Liver (tissue), 9 donors: ENCODE data around the gene IGSF8. TPM values are rescaled to one million over a fixed set of nuclear protein-coding genes. Genes with fewer than 3 reads are reported as not detected.
"Not testable (repeated sequence)": the region's sequence is repeated elsewhere in the genome, so short reads cannot be mapped to it uniquely, and the experiment has no call there.

Experiments used
- DNase-seq: peaks from one replicate; pipeline ENCODE4 v3.0.0-alpha.2; 2017; ENCODE audit warnings: low spot score
- H3K27ac ChIP-seq, 2 donors: one replicate each; pipeline ENCODE4 v1.7.0; 2013; ENCODE audit warnings: inconsistent platforms in 2 of 2, low read length in 2 of 2, control low read depth in 1 of 2, low read depth in 1 of 2, mild to moderate bottlenecking in 1 of 2
- H3K27me3 ChIP-seq, 4 donors: one replicate each; pipeline versions ENCODE4 v1.6.1 to v1.7.0; 2013; ENCODE audit warnings: low read length in 3 of 4, inconsistent platforms in 1 of 4, mild to moderate bottlenecking in 1 of 4, moderate library complexity in 1 of 4; ENCODE audit not compliant: control insufficient read depth in 4 of 4, insufficient read depth in 4 of 4
- H3K36me3 ChIP-seq, 4 donors: one replicate each; pipeline versions ENCODE4 v1.6.1 to v1.7.0; 2013; ENCODE audit warnings: low read length in 3 of 4, mild to moderate bottlenecking in 3 of 4, low read depth in 1 of 4, moderate library complexity in 1 of 4; ENCODE audit not compliant: control insufficient read depth in 4 of 4, insufficient read depth in 3 of 4
- H3K4me1 ChIP-seq, 4 donors: one replicate each; pipeline versions ENCODE4 v1.6.1 to v1.7.0; 2013; ENCODE audit warnings: low read length in 3 of 4, mild to moderate bottlenecking in 3 of 4, moderate library complexity in 1 of 4; ENCODE audit not compliant: control insufficient read depth in 4 of 4, insufficient read depth in 4 of 4
- H3K4me3 ChIP-seq, 3 donors: one replicate each; pipeline versions ENCODE4 v1.6.1 to v1.7.0; 2013; ENCODE audit warnings: low read length in 3 of 3, control low read depth in 1 of 3, low read depth in 1 of 3, mild to moderate bottlenecking in 1 of 3
- H3K9ac ChIP-seq, 2 donors: one replicate each; pipeline ENCODE4 v1.7.0; 2013; ENCODE audit warnings: low read length in 2 of 2, mild to moderate bottlenecking in 2 of 2, moderate library complexity in 2 of 2, control low read depth in 1 of 2, low read depth in 1 of 2
- H3K9me3 ChIP-seq, 4 donors: one replicate each; pipeline versions ENCODE4 v1.6.1 to v1.7.0; 2013; ENCODE audit warnings: low read length in 3 of 4; ENCODE audit not compliant: control insufficient read depth in 4 of 4
- EGR1 ChIP-seq, 2 donors: IDR thresholded peaks; 2 replicates each; pipeline ENCODE4 v1.6.1; 2016 to 2018; ENCODE audit warnings: antibody characterized with exemption in 2 of 2, low read depth in 2 of 2
- FOXA1 ChIP-seq: IDR thresholded peaks from 2 replicates; pipeline ENCODE4 v1.6.1; 2016; ENCODE audit warnings: antibody characterized with exemption
- FOXA2 ChIP-seq: IDR thresholded peaks from 2 replicates; pipeline ENCODE4 v1.6.1; 2016; ENCODE audit warnings: antibody characterized with exemption
- GABPA ChIP-seq, 2 donors: IDR thresholded peaks in 1 of 2; conservative IDR thresholded peaks in 1 of 2; 2 replicates each; pipeline ENCODE4 v1.6.1; 2016; ENCODE audit warnings: antibody characterized with exemption in 2 of 2, mild to moderate bottlenecking in 1 of 2, moderate library complexity in 1 of 2
- NR2F2 ChIP-seq: IDR thresholded peaks from 2 replicates; pipeline ENCODE4 v1.6.1; 2016; ENCODE audit warnings: antibody characterized with exemption
- RAD21 ChIP-seq, 2 donors: IDR thresholded peaks; 2 replicates each; pipeline ENCODE4 v1.6.1; 2016; ENCODE audit warnings: antibody characterized with exemption in 2 of 2, mild to moderate bottlenecking in 2 of 2
- RXRA ChIP-seq, 2 donors: IDR thresholded peaks; 2 replicates each; pipeline ENCODE4 v1.6.1; 2017 to 2018; ENCODE audit warnings: antibody characterized with exemption in 2 of 2, mild to moderate bottlenecking in 1 of 2
- SP1 ChIP-seq: IDR thresholded peaks from 2 replicates; pipeline ENCODE4 v1.6.1; 2018; ENCODE audit warnings: antibody characterized with exemption, mild to moderate bottlenecking
- TAF1 ChIP-seq: conservative IDR thresholded peaks from 2 replicates; pipeline ENCODE4 v1.6.1; 2016; ENCODE audit warnings: antibody characterized with exemption, mild to moderate bottlenecking
- YY1 ChIP-seq: IDR thresholded peaks from 2 replicates; pipeline ENCODE4 v1.6.1; 2016; ENCODE audit warnings: antibody characterized with exemption, mild to moderate bottlenecking
- WGBS: extraction: QIAGEN DNeasy Blood & Tissue Kit; methylation state at CpG from one replicate; pipeline ENCODE4 v1.1.7; 2013; 5-methylcytosine and 5-hydroxymethylcytosine counted together
- polyA plus RNA-seq, 2 donors: library from polyadenylated mRNA; stranded (reverse) in 1 of 2; unstranded in 1 of 2; fragments of 200-250 nt in 1 of 2; fragments of >200 nt in 1 of 2; fragmentation: Nextera tagmentation in 1 of 2; extraction: Ambion mirVana in 1 of 2; gene quantifications; one replicate each; pipeline versions ENCODE4 v1.2.1 to v1.2.3, GENCODE V29; 2013 to 2015
- total RNA-seq, 2 donors: library from RNA; depleted of rRNA; stranded (reverse); fragments of >200 nt; gene quantifications; one replicate each; pipeline ENCODE4 v1.2.3, GENCODE V29; 2014
- TF ChIP-seq, protein P1 (sequence below): IDR thresholded peaks from 2 replicates; pipeline ENCODE4 v1.6.1; 2016; ENCODE audit warnings: antibody characterized with exemption
- TF ChIP-seq, protein P2 (sequence below): IDR thresholded peaks from 2 replicates; pipeline ENCODE4 v1.6.1; 2016; ENCODE audit warnings: antibody characterized with exemption
- TF ChIP-seq, protein P3 (sequence below): fragments of 150-350 bp; IDR thresholded peaks from 2 replicates; pipeline ENCODE4 v1.5.1; 2017; ENCODE audit warnings: improper control_type of control experiment, low read depth, low read length; ENCODE audit not compliant: missing input control
- TF ChIP-seq, protein P4 (sequence below): IDR thresholded peaks from 2 replicates; pipeline ENCODE4 v1.6.1; 2016; ENCODE audit warnings: antibody characterized with exemption, mild to moderate bottlenecking
- donor health status: healthy.
- donor health status: healthy.
- donor health status: healthy.
- donor health status: healthy.
- donor health status: healthy.

Gene IGSF8
- total and polyA plus RNA-seq, 4 donors, result 9.8 to 24.3 (median 20.3) TPM

DNA sequence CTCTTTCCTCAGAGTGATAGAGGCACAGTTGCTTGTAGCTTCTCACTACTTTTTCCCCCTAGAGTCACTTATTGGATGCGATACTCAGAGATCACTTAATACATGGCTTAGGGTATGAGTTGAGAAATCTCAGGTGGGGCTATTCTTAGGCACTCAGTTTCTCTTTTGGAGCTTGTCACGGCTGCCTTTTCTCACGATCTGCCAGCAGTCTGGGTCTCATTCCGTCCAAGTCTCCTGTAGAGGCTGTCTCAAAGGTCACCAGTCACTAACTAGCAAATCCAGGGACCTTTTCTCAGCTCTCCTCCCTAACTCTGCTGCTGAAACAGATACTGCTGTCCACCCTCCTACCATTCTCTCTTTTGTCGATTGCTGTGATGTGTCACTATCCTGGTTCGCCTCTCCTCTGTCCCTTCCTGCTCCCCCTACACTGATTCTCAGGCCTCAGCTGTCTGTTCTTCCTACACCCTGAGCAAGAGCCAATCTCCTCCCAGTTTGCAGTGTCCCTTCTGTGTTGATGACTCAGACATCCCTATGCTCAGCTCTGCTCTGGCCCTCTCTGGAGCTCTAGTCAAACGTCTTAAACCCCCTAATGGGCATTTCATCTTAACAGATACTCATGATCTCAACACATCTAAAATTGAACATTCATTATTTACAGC is 29.6 kb upstream of the IGSF8 start:
- H3K27me3 ChIP-seq, result no peaks in the 10 kb centered on the region
- H3K4me1 ChIP-seq, result peaks cover 0 to 3% (median 0%) of the 10 kb centered on the region in 4 donors
- TF ChIP-seq, protein P1, sequence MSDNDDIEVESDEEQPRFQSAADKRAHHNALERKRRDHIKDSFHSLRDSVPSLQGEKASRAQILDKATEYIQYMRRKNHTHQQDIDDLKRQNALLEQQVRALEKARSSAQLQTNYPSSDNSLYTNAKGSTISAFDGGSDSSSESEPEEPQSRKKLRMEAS, result no peak
- TF ChIP-seq, protein P2, sequence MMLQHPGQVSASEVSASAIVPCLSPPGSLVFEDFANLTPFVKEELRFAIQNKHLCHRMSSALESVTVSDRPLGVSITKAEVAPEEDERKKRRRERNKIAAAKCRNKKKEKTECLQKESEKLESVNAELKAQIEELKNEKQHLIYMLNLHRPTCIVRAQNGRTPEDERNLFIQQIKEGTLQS, result no peak
- no peak for TF ChIP-seq RXRA (IDR thresholded peaks at IDR 0.05)
- TF ChIP-seq FOXA2, result no peak
- TF ChIP-seq RAD21 (IDR thresholded peaks at IDR 0.05), result no peak
- no peak for TF ChIP-seq YY1
- no peak for TF ChIP-seq TAF1
- TF ChIP-seq, protein P3, sequence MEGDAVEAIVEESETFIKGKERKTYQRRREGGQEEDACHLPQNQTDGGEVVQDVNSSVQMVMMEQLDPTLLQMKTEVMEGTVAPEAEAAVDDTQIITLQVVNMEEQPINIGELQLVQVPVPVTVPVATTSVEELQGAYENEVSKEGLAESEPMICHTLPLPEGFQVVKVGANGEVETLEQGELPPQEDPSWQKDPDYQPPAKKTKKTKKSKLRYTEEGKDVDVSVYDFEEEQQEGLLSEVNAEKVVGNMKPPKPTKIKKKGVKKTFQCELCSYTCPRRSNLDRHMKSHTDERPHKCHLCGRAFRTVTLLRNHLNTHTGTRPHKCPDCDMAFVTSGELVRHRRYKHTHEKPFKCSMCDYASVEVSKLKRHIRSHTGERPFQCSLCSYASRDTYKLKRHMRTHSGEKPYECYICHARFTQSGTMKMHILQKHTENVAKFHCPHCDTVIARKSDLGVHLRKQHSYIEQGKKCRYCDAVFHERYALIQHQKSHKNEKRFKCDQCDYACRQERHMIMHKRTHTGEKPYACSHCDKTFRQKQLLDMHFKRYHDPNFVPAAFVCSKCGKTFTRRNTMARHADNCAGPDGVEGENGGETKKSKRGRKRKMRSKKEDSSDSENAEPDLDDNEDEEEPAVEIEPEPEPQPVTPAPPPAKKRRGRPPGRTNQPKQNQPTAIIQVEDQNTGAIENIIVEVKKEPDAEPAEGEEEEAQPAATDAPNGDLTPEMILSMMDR, result no peak
- TF ChIP-seq, protein P4, sequence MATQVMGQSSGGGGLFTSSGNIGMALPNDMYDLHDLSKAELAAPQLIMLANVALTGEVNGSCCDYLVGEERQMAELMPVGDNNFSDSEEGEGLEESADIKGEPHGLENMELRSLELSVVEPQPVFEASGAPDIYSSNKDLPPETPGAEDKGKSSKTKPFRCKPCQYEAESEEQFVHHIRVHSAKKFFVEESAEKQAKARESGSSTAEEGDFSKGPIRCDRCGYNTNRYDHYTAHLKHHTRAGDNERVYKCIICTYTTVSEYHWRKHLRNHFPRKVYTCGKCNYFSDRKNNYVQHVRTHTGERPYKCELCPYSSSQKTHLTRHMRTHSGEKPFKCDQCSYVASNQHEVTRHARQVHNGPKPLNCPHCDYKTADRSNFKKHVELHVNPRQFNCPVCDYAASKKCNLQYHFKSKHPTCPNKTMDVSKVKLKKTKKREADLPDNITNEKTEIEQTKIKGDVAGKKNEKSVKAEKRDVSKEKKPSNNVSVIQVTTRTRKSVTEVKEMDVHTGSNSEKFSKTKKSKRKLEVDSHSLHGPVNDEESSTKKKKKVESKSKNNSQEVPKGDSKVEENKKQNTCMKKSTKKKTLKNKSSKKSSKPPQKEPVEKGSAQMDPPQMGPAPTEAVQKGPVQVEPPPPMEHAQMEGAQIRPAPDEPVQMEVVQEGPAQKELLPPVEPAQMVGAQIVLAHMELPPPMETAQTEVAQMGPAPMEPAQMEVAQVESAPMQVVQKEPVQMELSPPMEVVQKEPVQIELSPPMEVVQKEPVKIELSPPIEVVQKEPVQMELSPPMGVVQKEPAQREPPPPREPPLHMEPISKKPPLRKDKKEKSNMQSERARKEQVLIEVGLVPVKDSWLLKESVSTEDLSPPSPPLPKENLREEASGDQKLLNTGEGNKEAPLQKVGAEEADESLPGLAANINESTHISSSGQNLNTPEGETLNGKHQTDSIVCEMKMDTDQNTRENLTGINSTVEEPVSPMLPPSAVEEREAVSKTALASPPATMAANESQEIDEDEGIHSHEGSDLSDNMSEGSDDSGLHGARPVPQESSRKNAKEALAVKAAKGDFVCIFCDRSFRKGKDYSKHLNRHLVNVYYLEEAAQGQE, result no peak
- no peak for TF ChIP-seq EGR1 (IDR thresholded peaks at IDR 0.05; ENCODE audit: low read depth in 2 of 2)
- 68% methylated on average over 7 of the region's 7 CpGs for WGBS
- no peak overlapping the region for H3K27ac ChIP-seq
- no peak overlapping the region for H3K4me3 ChIP-seq
- no peak for DNase-seq
- H3K9me3 ChIP-seq, result no peaks in the 10 kb centered on the region
- no peaks in the 10 kb centered on the region for H3K36me3 ChIP-seq
- no peak overlapping the region for H3K9ac ChIP-seq

DNA sequence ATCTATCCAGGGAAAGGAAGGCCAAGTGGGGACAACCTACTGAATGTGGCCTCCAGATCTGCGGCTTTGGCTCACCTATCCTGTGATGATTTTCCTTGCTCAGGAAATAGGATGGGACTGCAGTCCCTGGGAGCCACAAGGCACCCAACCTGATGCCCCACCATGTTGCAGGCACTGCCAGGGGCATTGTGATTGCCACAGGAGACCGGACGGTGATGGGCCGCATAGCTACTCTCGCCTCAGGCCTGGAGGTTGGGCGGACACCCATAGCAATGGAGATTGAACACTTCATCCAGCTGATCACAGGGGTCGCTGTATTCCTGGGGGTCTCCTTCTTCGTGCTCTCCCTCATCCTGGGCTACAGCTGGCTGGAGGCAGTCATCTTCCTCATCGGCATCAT is 29.0 kb upstream of the IGSF8 start:
- WGBS, result 97% methylated on average over 9 of the region's 9 CpGs
- Histone ChIP-seq H3K9ac (no peak overlapping the region), H3K4me1 (peaks cover 0 to 3% (median 0%) of the 10 kb centered on the region in 4 donors), H3K27ac (no peak overlapping the region), H3K9me3 (no peaks in the 10 kb centered on the region), H3K4me3 (no peak overlapping the region), H3K27me3 (no peaks in the 10 kb centered on the region), H3K36me3 (no peaks in the 10 kb centered on the region)
- no peak for TF ChIP-seq TAF1
- TF ChIP-seq SP1, result no peak
- no peak for TF ChIP-seq NR2F2
- no peak for TF ChIP-seq YY1
- TF ChIP-seq FOXA1, result no peak
- no peak for TF ChIP-seq EGR1 (IDR thresholded peaks at IDR 0.05; ENCODE audit: low read depth in 2 of 2)
- no peak for TF ChIP-seq RAD21 (IDR thresholded peaks at IDR 0.05)
- no peak for TF ChIP-seq GABPA (IDR thresholded peaks at IDR 0.05 in 1 of 2, conservative IDR thresholded peaks at IDR 0.05 in 1 of 2)
- DNase-seq, result no peak

DNA sequence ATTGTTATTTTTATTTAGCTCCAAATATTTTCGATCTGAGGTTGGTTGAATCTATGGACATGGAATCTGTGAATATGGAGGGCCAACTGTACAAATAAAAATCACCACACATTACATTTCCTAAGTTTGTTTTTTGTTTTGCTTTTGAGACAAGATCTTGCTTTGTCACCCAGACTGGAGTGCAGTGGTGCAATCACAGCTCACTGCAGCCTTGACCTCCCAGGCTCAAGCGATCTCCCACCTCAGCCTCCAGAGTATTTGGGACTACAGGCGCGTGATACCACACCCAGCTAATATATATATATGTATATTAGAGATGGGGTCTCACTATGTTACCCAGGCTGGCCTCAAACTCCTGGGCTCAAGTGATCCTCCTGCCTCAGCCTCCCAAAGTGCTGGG is 27.9 kb upstream of the IGSF8 start:
- H3K36me3 ChIP-seq, DNase-seq, H3K27ac ChIP-seq, H3K4me1 ChIP-seq, H3K4me3 ChIP-seq, H3K9me3 ChIP-seq, H3K9ac ChIP-seq, H3K27me3 ChIP-seq: not testable (repeated sequence)
- WGBS, result 71% methylated on average over 4 of the region's 4 CpGs
